PC-9 (cell line): ENCODE measurements around the gene RNF19B.

Source experiments
- CTCF ChIP-seq: fragments of 200-600 bp; sonication (generic); conservative IDR thresholded peaks from 2 replicates; pipeline ENCODE4 v1.6.1; 2017; ENCODE audit warnings: mixed run types, antibody characterized with exemption, mild to moderate bottlenecking, moderate library complexity
- EZH2 ChIP-seq: fragments of 200-600 bp; sonication (generic); IDR thresholded peaks from 2 replicates; pipeline ENCODE4 v1.8.0; 2017; ENCODE audit warnings: antibody characterized with exemption, low read depth

- TF ChIP-seq CTCF = no peak
- TF ChIP-seq EZH2 = no peak
Measured at GRCh38 chr1:32991386-32991785, 26.8 kb upstream of the RNF19B start.
